Upper lobe of left lung (tissue), 4 donors: Measurements from ENCODE around the gene FGF1.

Experiments used
- CTCF ChIP-seq, 6 experiments: fragments of 450-650 bp in 4 of 6; fragments of 200-600 bp in 2 of 6; sonication (generic) in 2 of 6; IDR thresholded peaks; one replicate each; pipeline ENCODE4 v1.5.1; 2016 to 2019; ENCODE audit warnings: antibody characterized with exemption in 6 of 6
- POLR2A ChIP-seq, 4 donors: fragments of 450-650 bp; IDR thresholded peaks; one replicate each; pipeline ENCODE4 v1.5.1; 2016 to 2017; ENCODE audit warnings: antibody characterized with exemption in 4 of 4, mild to moderate bottlenecking in 2 of 4

DNA sequence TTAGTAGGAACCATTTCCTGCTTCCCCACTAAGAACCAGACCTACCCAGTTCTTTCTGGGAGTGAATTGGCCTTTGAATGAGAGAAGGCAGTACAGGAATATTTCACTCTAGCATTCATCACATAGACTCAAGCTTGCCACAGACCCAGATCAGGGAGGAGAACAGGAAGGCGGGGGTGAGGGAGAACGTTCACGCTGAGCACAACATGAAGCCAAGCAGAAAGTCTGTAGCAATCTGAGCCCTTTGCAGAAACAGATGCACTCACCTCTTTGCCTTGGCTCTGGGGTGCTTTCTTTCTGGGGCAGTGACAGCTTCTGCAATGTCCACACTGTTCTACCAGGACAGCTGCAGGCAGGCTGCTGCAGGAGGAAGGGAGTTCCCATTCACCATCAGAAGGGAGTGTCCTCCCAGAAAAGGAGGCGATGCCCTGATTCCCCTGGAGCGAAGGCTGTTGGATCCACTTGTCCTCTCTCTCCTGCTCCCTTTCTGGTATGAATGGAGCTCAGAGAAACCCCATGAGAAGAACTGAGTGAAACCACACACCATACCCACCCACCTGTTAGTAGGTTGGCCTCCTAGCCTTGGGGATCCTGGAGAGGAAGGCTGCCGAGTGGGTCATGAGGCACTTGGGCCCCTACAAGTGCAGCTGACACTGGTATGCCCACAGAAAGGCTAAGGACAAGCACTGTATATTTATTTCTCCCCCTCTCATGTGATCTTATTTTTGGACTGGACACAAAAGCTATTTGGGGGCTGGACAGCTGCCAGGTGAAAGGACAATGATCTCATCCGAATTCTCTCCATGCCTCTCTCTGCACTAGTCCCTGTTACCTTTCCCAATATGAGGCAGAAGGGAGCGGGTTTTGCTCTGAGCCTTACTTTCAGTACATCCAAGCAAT is 11.7 kb upstream of the FGF1 start:
- TF ChIP-seq CTCF (IDR thresholded peaks at IDR 0.05) (no peak), POLR2A (IDR thresholded peaks at IDR 0.05) (no peak)
